ENCODE data around the gene SP140L.

Gene SP140L

GRCh38 chr2:230348787-230349186 lies 21.8 kb downstream of the SP140L start:
- H3K4me3 ChIP-seq (ENCODE audit: low read length) = no peak overlapping the region
- TF ChIP-seq CTCF (conservative IDR thresholded peaks at IDR 0.05; ENCODE audit: low read depth, low read length) = no peak
- DNase-seq (ENCODE audit: low read depth) = no peak

- no peak for DNase-seq (ENCODE audit: low read depth)
- no peak overlapping the region for H3K4me3 ChIP-seq (ENCODE audit: low read length)
- TF ChIP-seq CTCF (conservative IDR thresholded peaks at IDR 0.05; ENCODE audit: low read depth, low read length) = no peak
Observed at GRCh38 chr2:230356084-230356483, 29.1 kb downstream of the SP140L start.

GRCh38 chr2:230358305-230358704 lies 31.3 kb downstream of the SP140L start:
- TF ChIP-seq CTCF (conservative IDR thresholded peaks at IDR 0.05; ENCODE audit: low read depth, low read length) = no peak
- no peak for DNase-seq (ENCODE audit: low read depth)
- no peak overlapping the region for H3K4me3 ChIP-seq (ENCODE audit: low read length)

GRCh38 chr2:230360028-230360427 lies 33.0 kb downstream of the SP140L start:
- no peak overlapping the region for H3K4me3 ChIP-seq (ENCODE audit: low read length)
- no peak for DNase-seq (ENCODE audit: low read depth)
- TF ChIP-seq CTCF (conservative IDR thresholded peaks at IDR 0.05; ENCODE audit: low read depth, low read length) = no peak

GRCh38 chr2:230362030-230362691 lies 35.2 kb downstream of the SP140L start:
- TF ChIP-seq CTCF (conservative IDR thresholded peaks at IDR 0.05; ENCODE audit: low read depth, low read length) = no peak
- H3K4me3 ChIP-seq (ENCODE audit: low read length) = no peak overlapping the region
- no peak for DNase-seq (ENCODE audit: low read depth)

GRCh38 chr2:230382108-230382507 lies 55.1 kb downstream of the SP140L start:
- DNase-seq (ENCODE audit: low read depth) = no peak
- TF ChIP-seq CTCF (conservative IDR thresholded peaks at IDR 0.05; ENCODE audit: low read depth, low read length) = no peak
- no peak overlapping the region for H3K4me3 ChIP-seq (ENCODE audit: low read length)

- no peak for DNase-seq (ENCODE audit: low read depth)
- no peak overlapping the region for H3K4me3 ChIP-seq (ENCODE audit: low read length)
- no peak for TF ChIP-seq CTCF (conservative IDR thresholded peaks at IDR 0.05; ENCODE audit: low read depth, low read length)
Observed at GRCh38 chr2:230383453-230383852, 56.5 kb downstream of the SP140L start.
